ENCODE measurements around the gene EPS8L2. TPM values are rescaled to one million over a fixed set of nuclear protein-coding genes. Genes with fewer than 3 reads are reported as not detected.

Gene EPS8L2
- total and polyA plus RNA-seq, 2 of the 8 experiments (the other 6 are each of a cell fraction or from before 2014, with no cell fraction given) = 38.5 to 57.0 TPM

DNA sequence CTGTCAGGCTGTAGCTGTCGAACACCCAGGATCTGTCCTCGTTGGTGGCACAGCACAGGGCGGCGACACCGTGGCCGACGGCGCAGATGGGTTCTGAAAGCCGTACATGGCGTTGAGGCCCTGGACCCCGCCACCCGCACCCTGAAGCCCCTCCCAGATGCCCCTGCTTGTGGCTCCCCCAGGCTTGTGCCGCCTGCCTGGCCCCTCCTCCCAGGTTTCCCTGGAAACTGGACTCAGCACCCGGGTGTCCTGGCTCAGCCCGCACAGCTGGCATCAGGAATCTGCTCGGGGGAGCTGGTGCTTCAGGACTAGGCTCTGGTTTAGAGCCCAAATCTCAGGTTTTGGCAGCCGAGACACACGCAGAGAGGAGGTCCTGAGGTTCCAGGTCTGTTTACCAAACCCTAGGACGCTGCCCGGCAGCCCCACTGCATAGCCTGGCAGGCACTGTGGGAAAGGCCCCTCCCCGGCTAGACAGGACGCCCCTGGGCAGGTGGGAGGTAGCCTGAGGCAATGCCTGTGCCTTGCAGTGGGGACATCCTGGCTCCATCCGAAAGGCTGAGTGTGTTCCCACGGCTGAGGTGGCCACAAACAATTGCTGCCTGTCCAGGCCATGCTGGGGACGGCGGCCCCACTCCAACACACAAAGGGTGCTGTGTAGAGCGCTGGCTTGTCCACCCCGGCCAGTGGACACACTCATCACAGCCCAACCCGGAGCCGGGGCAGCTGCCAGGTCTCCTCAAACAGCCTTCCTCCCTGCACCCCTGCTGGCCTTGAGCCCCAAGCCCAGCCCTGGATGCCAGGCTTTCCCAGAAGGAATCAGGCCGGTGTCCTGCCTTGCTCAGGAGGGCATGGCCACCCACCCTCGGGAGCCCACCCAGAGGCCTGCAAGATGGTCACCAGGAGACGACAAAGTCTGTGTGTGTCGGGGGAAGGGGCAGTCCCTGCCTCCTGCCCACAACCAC lies 66.7 kb downstream of the EPS8L2 start:
- H3K4ac ChIP-seq (replicated peaks; ENCODE audit: insufficient read length, low read depth, low read length) = no peak overlapping the region
- no peak overlapping the region for H2AFZ ChIP-seq (ENCODE audit: low read length)
- H3K4me1 ChIP-seq (replicated peaks in 1 of 4; ENCODE audit: control insufficient read depth in 3 of 4, insufficient read depth in 4 of 4, low read length in 3 of 4) = peaks cover 0 to 11% (median 5%) of the 10 kb centered on the region in 4 experiments; a peak in 5 of 7 replicates
- DNase-seq (ENCODE audit: low read depth in 1 of 2, low spot score in 2 of 2) = no peak
- CTCF ChIA-PET (ENCODE audit: partially characterized antibody) = interaction anchor here (0.6 to 2.6 kb wide), 4 partner anchors 8 to 15 kb away, joined by 3 to 7 read pairs (median 5); no protein-coding TSS in a partner anchor
- H3K9ac ChIP-seq (replicated peaks in 1 of 4; ENCODE audit: extremely low read depth in 1 of 4, low read depth in 3 of 4, low read length in 3 of 4) = peak overlapping the region in 1 of 4 experiments; percentile 36; a peak in 2 of 7 replicates
- POLR2A ChIA-PET (ENCODE audit: partially characterized antibody) = interaction anchor here (0.6 to 35.3 kb wide), 6 partner anchors 10 to 753 kb away, joined by 3 to 636 read pairs (median 3); partner anchors contain the start of gene TALDO1
- FAIRE-seq = no peak
- H3K23ac ChIP-seq (ENCODE audit: insufficient read length) = no peak overlapping the region
- no peak overlapping the region for H2BK20ac ChIP-seq (ENCODE audit: low read length)
- H2BK120ac ChIP-seq (replicated peaks; ENCODE audit: low read depth, low read length) = no peak overlapping the region
- no peak overlapping the region for H4K91ac ChIP-seq (replicated peaks; ENCODE audit: insufficient read length, low read length)
- no peak overlapping the region for H2BK12ac ChIP-seq (ENCODE audit: low read depth, low read length)
- H2AK5ac ChIP-seq (ENCODE audit: low read depth, low read length) = no peak overlapping the region
- no peaks in the 10 kb centered on the region for H3K27me3 ChIP-seq (replicated peaks in 1 of 4; ENCODE audit: control insufficient read depth in 3 of 4, extremely low read depth in 1 of 4, insufficient read depth in 3 of 4, low read length in 3 of 4)
- peak overlapping the region; percentile 25; the same call in 1 of the 2 replicates for H4K8ac ChIP-seq (ENCODE audit: extremely low read depth, insufficient read depth, low read length)
- no peak overlapping the region for H3K4me2 ChIP-seq (ENCODE audit: insufficient read depth in 1 of 2, low read depth in 2 of 2, low read length in 2 of 2)
- WGBS, 2 experiments (ENCODE audit: extremely low coverage in 1 of 2, insufficient coverage in 1 of 2, insufficient read length in 1 of 2, insufficient replicate concordance in 2 of 2, low coverage in 1 of 2, low lambda C conversion rate in 2 of 2, missing lambda C conversion rate in 1 of 2) = 91% methylated on average over 33 of the region's 34 CpGs; no CpG with 5 or more reads in 1 of the 2 experiments
- H3K23me2 ChIP-seq (ENCODE audit: low read depth, low read length) = peaks cover 6% of the 10 kb centered on the region; the same call in 1 of the 2 replicates
- H3K79me2 ChIP-seq (ENCODE audit: control insufficient read depth in 1 of 2, insufficient read depth in 2 of 2, low read length in 2 of 2) = peaks cover 7 to 41% of the 10 kb centered on the region in 2 experiments; a peak in 3 of 4 replicates
- H3K18ac ChIP-seq (ENCODE audit: extremely low read depth, low read length) = no peak overlapping the region
- 0 out of 2 replicates have a peak overlapping the region, but pooled peaks have one; percentile 17 for H3K27ac ChIP-seq (ENCODE audit: low read depth, low read length)
- no peak overlapping the region for H4K5ac ChIP-seq (ENCODE audit: insufficient read length, low read depth, low read length)
- no peak overlapping the region for H3K14ac ChIP-seq (ENCODE audit: insufficient read length)
- no peak overlapping the region for H2BK15ac ChIP-seq (ENCODE audit: low read length)
- H3K56ac ChIP-seq (replicated peaks; ENCODE audit: insufficient read length, low read depth, low read length) = no peak overlapping the region
- H3K36me3 ChIP-seq (ENCODE audit: control insufficient read depth in 2 of 4, insufficient read depth in 4 of 4, low read length in 3 of 4) = peaks cover 4 to 21% (median 15%) of the 10 kb centered on the region in 4 experiments; a peak in 7 of 8 replicates
- 0 out of 2 replicates have a peak, but pooled peaks cover 6% of the 10 kb centered on the region for H3K79me1 ChIP-seq (ENCODE audit: low read depth, low read length)
- no peaks in the 10 kb centered on the region for H3K9me3 ChIP-seq (ENCODE audit: insufficient read depth in 2 of 2, low read depth in 1 of 2, low read length in 1 of 2)
- H2BK5ac ChIP-seq (ENCODE audit: low read depth, low read length) = no peak overlapping the region
- H4K20me1 ChIP-seq (replicated peaks in 1 of 2; ENCODE audit: control insufficient read depth in 1 of 2, insufficient read depth in 2 of 2, low read length in 2 of 2) = peaks cover 16 to 27% of the 10 kb centered on the region in 2 experiments
- H3K4me3 ChIP-seq (ENCODE audit: extremely low read depth in 1 of 4, insufficient read depth in 2 of 4, low read depth in 3 of 4, low read length in 4 of 4) = no peak overlapping the region
- no peak for TF ChIP-seq BRCA1 (IDR thresholded peaks at IDR 0.05; ENCODE audit: low read depth, low read length)
- TF ChIP-seq JUND (IDR thresholded peaks at IDR 0.05; ENCODE audit: low read length) = no peak
- TF ChIP-seq CTCF (IDR thresholded peaks at IDR 0.05; ENCODE audit: control extremely low read depth in 1 of 3, insufficient read depth in 1 of 3, low read depth in 1 of 3, low read length in 3 of 3) = no peak
- TF ChIP-seq MAFK (IDR thresholded peaks at IDR 0.05; ENCODE audit: low read depth, low read length) = no peak
- no peak for TF ChIP-seq POU5F1 (IDR thresholded peaks at IDR 0.05; ENCODE audit: low read depth, low read length)
- TF ChIP-seq NANOG (IDR thresholded peaks at IDR 0.05; ENCODE audit: insufficient read depth, low read depth, low read length, poor library complexity, severe bottlenecking) = no peak
- no peak for TF ChIP-seq EP300 (IDR thresholded peaks at IDR 0.05; ENCODE audit: borderline replicate concordance in 1 of 2, low read depth in 2 of 2, low read length in 2 of 2)

All from H1 (cell line).